ENCODE results near the gene LRTM1. TPM values are rescaled to one million over a fixed set of nuclear protein-coding genes. Genes with fewer than 3 reads are reported as not detected.

LRTM1 gene
- total RNA-seq, 2 donors from 2014 or later: not detected

- ATAC-seq (ENCODE audit: insufficient number of reproducible peaks, low FRiP score, low read depth) (no peak), DNase-seq (ENCODE audit: low spot score) (no peak)
- no peak overlapping the region for H3K4me3 ChIP-seq
- H3K9me3 ChIP-seq: no peaks in the 10 kb centered on the region
- no peaks in the 10 kb centered on the region for H3K36me3 ChIP-seq
- H3K4me1 ChIP-seq (ENCODE audit: control insufficient read depth in 1 of 2, low read depth in 2 of 2): no peaks in the 10 kb centered on the region
- no peaks in the 10 kb centered on the region for H3K27me3 ChIP-seq (replicated peaks; ENCODE audit: insufficient read depth)
- no peak overlapping the region for H3K27ac ChIP-seq
- TF ChIP-seq, protein P1, sequence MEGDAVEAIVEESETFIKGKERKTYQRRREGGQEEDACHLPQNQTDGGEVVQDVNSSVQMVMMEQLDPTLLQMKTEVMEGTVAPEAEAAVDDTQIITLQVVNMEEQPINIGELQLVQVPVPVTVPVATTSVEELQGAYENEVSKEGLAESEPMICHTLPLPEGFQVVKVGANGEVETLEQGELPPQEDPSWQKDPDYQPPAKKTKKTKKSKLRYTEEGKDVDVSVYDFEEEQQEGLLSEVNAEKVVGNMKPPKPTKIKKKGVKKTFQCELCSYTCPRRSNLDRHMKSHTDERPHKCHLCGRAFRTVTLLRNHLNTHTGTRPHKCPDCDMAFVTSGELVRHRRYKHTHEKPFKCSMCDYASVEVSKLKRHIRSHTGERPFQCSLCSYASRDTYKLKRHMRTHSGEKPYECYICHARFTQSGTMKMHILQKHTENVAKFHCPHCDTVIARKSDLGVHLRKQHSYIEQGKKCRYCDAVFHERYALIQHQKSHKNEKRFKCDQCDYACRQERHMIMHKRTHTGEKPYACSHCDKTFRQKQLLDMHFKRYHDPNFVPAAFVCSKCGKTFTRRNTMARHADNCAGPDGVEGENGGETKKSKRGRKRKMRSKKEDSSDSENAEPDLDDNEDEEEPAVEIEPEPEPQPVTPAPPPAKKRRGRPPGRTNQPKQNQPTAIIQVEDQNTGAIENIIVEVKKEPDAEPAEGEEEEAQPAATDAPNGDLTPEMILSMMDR (IDR thresholded peaks at IDR 0.05): no peak
These were observed 18.7 kb downstream of the LRTM1 start for GRCh38 chr3:54909191-54909590.

DNA sequence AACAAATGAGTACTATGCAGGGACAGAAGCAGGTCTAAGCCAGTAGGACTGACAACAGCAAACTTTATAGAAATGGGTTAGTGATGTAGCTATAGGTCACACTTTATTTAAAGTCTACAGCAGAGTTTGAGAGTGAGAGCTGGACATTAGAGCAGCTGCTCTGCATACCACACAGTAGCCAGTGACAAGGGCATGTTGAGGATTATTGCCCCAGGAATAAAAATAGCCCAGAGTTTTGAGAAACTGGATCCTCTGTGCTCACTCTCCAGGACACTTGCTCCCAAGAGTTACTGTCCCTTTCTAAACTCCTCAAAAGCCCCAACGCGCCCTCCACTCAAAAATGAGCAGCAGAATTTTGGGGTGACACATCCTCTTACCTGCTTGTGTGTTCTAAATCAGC, 21.1 kb downstream of the LRTM1 start:
- Histone ChIP-seq H3K27ac (no peak overlapping the region), H3K4me3 (no peak overlapping the region), H3K27me3 (replicated peaks; ENCODE audit: insufficient read depth) (no peaks in the 10 kb centered on the region), H3K9me3 (no peaks in the 10 kb centered on the region), H3K4me1 (ENCODE audit: control insufficient read depth in 1 of 2, low read depth in 2 of 2) (no peaks in the 10 kb centered on the region), H3K36me3 (no peaks in the 10 kb centered on the region)
- TF ChIP-seq, protein P1 (IDR thresholded peaks at IDR 0.05): no peak
- ATAC-seq (ENCODE audit: insufficient number of reproducible peaks, low FRiP score, low read depth) (no peak), DNase-seq (ENCODE audit: low spot score) (no peak)

DNA sequence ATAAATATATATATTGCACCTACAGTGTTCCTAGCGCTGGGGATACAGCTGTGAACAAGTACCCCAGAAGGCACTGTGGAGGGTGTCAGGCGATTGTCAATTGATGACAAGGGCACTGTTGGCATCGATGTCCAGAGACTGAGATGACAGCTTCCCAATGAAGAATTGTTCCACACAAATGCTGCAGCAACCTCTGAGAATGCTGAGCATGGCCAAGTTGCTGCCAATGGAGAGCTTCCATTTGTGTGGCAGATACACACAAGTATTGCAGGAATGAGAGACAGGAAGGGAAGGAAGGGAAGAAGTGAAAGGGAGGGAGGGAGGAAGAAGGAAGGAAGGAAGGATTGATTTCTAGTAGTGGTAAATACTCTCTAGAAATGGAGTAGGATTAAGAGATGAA, 21.9 kb downstream of the LRTM1 start:
- Histone ChIP-seq H3K4me3 (no peak overlapping the region), H3K27ac (no peak overlapping the region), H3K36me3 (no peaks in the 10 kb centered on the region), H3K27me3 (replicated peaks; ENCODE audit: insufficient read depth) (no peaks in the 10 kb centered on the region), H3K4me1 (ENCODE audit: control insufficient read depth in 1 of 2, low read depth in 2 of 2) (no peaks in the 10 kb centered on the region), H3K9me3 (no peaks in the 10 kb centered on the region)
- TF ChIP-seq, protein P1 (IDR thresholded peaks at IDR 0.05): no peak
- no peak for ATAC-seq (ENCODE audit: insufficient number of reproducible peaks, low FRiP score, low read depth)
- no peak for DNase-seq (ENCODE audit: low spot score)

DNA sequence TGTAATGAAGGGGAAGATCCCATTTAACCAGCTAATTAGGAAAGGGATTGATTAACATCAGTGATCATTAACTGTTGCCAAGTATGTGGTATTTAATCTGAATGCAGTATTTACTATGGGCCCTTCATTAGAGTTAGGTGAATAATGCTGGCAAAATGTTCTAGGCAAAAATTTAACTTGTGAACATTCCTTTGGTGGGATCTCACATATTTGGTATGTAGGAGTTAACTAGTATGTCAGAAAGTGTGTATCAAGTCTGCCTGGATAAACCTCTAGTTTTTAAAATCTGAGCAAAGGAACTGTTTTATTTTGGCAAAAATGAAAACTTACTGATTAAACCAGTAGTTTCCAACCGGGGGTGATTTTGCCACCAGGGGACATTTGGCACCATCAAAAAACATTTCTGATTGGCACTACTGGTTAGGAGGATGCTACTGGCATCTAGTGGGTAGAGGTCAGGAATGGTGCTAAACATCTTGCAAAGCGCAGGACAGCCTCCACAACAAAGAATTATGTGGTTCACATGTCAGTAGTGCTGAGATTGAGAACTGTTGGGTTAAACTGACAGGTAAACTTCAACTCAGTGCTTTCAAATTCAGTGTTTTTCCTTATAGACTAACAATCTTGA, 22.5 kb downstream of the LRTM1 start:
- H3K4me1 ChIP-seq (ENCODE audit: control insufficient read depth in 1 of 2, low read depth in 2 of 2): no peaks in the 10 kb centered on the region
- H3K27me3 ChIP-seq (replicated peaks; ENCODE audit: insufficient read depth): no peaks in the 10 kb centered on the region
- no peak overlapping the region for H3K27ac ChIP-seq
- no peaks in the 10 kb centered on the region for H3K9me3 ChIP-seq
- H3K36me3 ChIP-seq: no peaks in the 10 kb centered on the region
- ATAC-seq (ENCODE audit: insufficient number of reproducible peaks, low FRiP score, low read depth) (no peak), DNase-seq (ENCODE audit: low spot score) (no peak)
- TF ChIP-seq, protein P1 (IDR thresholded peaks at IDR 0.05): no peak
- H3K4me3 ChIP-seq: no peak overlapping the region

- Histone ChIP-seq H3K36me3 (peaks cover 3% of the 10 kb centered on the region), H3K9me3 (no peaks in the 10 kb centered on the region), H3K4me1 (ENCODE audit: control insufficient read depth in 1 of 2, low read depth in 2 of 2) (no peaks in the 10 kb centered on the region), H3K4me3 (no peak overlapping the region), H3K27ac (no peak overlapping the region), H3K27me3 (replicated peaks; ENCODE audit: insufficient read depth) (no peaks in the 10 kb centered on the region)
- TF ChIP-seq, protein P1 (IDR thresholded peaks at IDR 0.05): no peak
- DNase-seq (ENCODE audit: low spot score) (no peak), ATAC-seq (ENCODE audit: insufficient number of reproducible peaks, low FRiP score, low read depth) (no peak)
These were observed 25.8 kb downstream of the LRTM1 start for GRCh38 chr3:54901906-54902685.
